BE2C (cell line): ENCODE data around the gene C19orf25.
A peak's percentile ranks its signal among the peaks of the same experiment; 100 is the strongest.

ENCODE experiments used
- DNase-seq: peaks from one replicate; pipeline ENCODE4 v3.0.0-alpha.2; 2020
- H3K27me3 ChIP-seq: fragments of 250-450 bp; sonication (Bioruptor Pico); 2 replicates; pipeline ENCODE4 v1.5.1; 2020; ENCODE audit warnings: mild to moderate bottlenecking
- H3K36me3 ChIP-seq: fragments of 250-450 bp; sonication (Bioruptor Pico); 2 replicates; pipeline ENCODE4 v1.5.1; 2020; ENCODE audit warnings: mild to moderate bottlenecking
- H3K4me1 ChIP-seq: fragments of 250-450 bp; sonication (Bioruptor Pico); 2 replicates; pipeline ENCODE4 v1.5.1; 2020
- H3K4me3 ChIP-seq: 2 replicates; pipeline ENCODE4 v1.5.1; 2011; ENCODE audit warnings: low read depth, low read length
- H3K9me3 ChIP-seq: fragments of 250-450 bp; sonication (Bioruptor Pico); 2 replicates; pipeline ENCODE4 v1.5.1; 2020
- CTCF ChIP-seq: IDR thresholded peaks from 2 replicates; pipeline ENCODE4 v1.5.1; 2012; ENCODE audit warnings: mild to moderate bottlenecking, low read depth, low read length

Gene C19orf25

GRCh38 chr19:1492474-1493006 is 13.5 kb upstream of the C19orf25 start:
- no peak for DNase-seq
- no peak for TF ChIP-seq CTCF
- peaks cover 4% of the 10 kb centered on the region; the same call in 1 of the 2 replicates for H3K4me1 ChIP-seq
- no peaks in the 10 kb centered on the region for H3K9me3 ChIP-seq
- no peaks in the 10 kb centered on the region for H3K27me3 ChIP-seq
- no peaks in the 10 kb centered on the region for H3K36me3 ChIP-seq
- no peak overlapping the region for H3K4me3 ChIP-seq

GRCh38 chr19:1491849-1492170 is 12.8 kb upstream of the C19orf25 start:
- Histone ChIP-seq H3K36me3 (no peaks in the 10 kb centered on the region), H3K4me1 (peaks cover 4% of the 10 kb centered on the region; the same call in 1 of the 2 replicates), H3K9me3 (no peaks in the 10 kb centered on the region), H3K4me3 (no peak overlapping the region), H3K27me3 (no peaks in the 10 kb centered on the region)
- TF ChIP-seq CTCF = no peak
- no peak for DNase-seq

- H3K4me1 ChIP-seq = peaks cover 4% of the 10 kb centered on the region; the same call in 1 of the 2 replicates
- H3K9me3 ChIP-seq = no peaks in the 10 kb centered on the region
- no peaks in the 10 kb centered on the region for H3K36me3 ChIP-seq
- no peaks in the 10 kb centered on the region for H3K27me3 ChIP-seq
- H3K4me3 ChIP-seq = peak within 1 kb of the TSS; percentile 53
- TF ChIP-seq CTCF = no peak
- no peak for DNase-seq
Observed at GRCh38 chr19:1491114-1491848, 12.3 kb upstream of the C19orf25 start, which contains the start of gene REEP6. Gene REEP6 (plus strand): TSS chr19:1491181. CDS start chr19:1491270, 89 bp downstream.

- Histone ChIP-seq H3K9me3 (no peaks in the 10 kb centered on the region), H3K36me3 (no peaks in the 10 kb centered on the region), H3K4me1 (peaks cover 4% of the 10 kb centered on the region; the same call in 1 of the 2 replicates), H3K27me3 (no peaks in the 10 kb centered on the region), H3K4me3 (peak within 1 kb of the TSS; percentile 53)
- DNase-seq = peak; percentile 98
- TF ChIP-seq CTCF = no peak
Observed at GRCh38 chr19:1490311-1491113, 11.5 kb upstream of the C19orf25 start, which contains the start of gene PCSK4. Gene PCSK4 (minus strand): TSS chr19:1490350. CDS start chr19:1490346, 4 bp downstream.

- TF ChIP-seq CTCF = no peak
- Histone ChIP-seq H3K4me1 (peaks cover 4% of the 10 kb centered on the region; the same call in 1 of the 2 replicates), H3K36me3 (no peaks in the 10 kb centered on the region), H3K9me3 (no peaks in the 10 kb centered on the region), H3K4me3 (peak overlapping the region; percentile 53), H3K27me3 (no peaks in the 10 kb centered on the region)
- DNase-seq = no peak
Observed at GRCh38 chr19:1489463-1490310, 10.7 kb upstream of the C19orf25 start.
